ENCODE results near the gene CHCHD5. TPM values are rescaled to one million over a fixed set of nuclear protein-coding genes. Genes with fewer than 3 reads are reported as not detected.
A peak's percentile ranks its signal among the peaks of the same experiment; 100 is the strongest.

The CHCHD5 gene
- total RNA-seq, 2 donors from 2014 or later = 22.0 to 25.7 TPM

- H3K4me1 Mint-ChIP-seq (ENCODE audit: low read depth in 2 of 2) = peaks cover 40 to 44% of the 10 kb centered on the region in 2 donors
- H3K36me3 Mint-ChIP-seq = no peaks in the 10 kb centered on the region
- H3K9me3 Mint-ChIP-seq = no peaks in the 10 kb centered on the region
- H3K27ac Mint-ChIP-seq = peak overlapping the region; percentile 61 to 77
- DNase-seq (ENCODE audit: low spot score) (peak; percentile 73), ATAC-seq (peak; percentile 74 to 82)
- no peaks in the 10 kb centered on the region for H3K27me3 Mint-ChIP-seq
- peak overlapping the region; percentile 34 for H3K4me3 Mint-ChIP-seq
Measured at GRCh38 chr2:112623913-112624777, 39.7 kb downstream of the CHCHD5 start.

GRCh38 chr2:112625474-112626114, 41.2 kb downstream of the CHCHD5 start:
- Mint-ChIP-seq H3K4me1 (ENCODE audit: low read depth in 2 of 2) (peaks cover 54 to 59% of the 10 kb centered on the region in 2 donors), H3K27ac (peak overlapping the region; percentile 72 to 77), H3K9me3 (no peaks in the 10 kb centered on the region), H3K36me3 (no peaks in the 10 kb centered on the region), H3K27me3 (no peaks in the 10 kb centered on the region), H3K4me3 (peak overlapping the region; percentile 74)
- ATAC-seq (no peak), DNase-seq (ENCODE audit: low spot score) (no peak)

GRCh38 chr2:112626604-112627059, 42.2 kb downstream of the CHCHD5 start:
- Mint-ChIP-seq H3K27ac (peak overlapping the region; percentile 72 to 77), H3K27me3 (no peaks in the 10 kb centered on the region), H3K9me3 (no peaks in the 10 kb centered on the region), H3K36me3 (no peaks in the 10 kb centered on the region), H3K4me3 (peak overlapping the region; percentile 74), H3K4me1 (ENCODE audit: low read depth in 2 of 2) (peaks cover 57 to 69% of the 10 kb centered on the region in 2 donors)
- peak; percentile 72 to 75 for ATAC-seq
- peak; percentile 71 for DNase-seq (ENCODE audit: low spot score)

GRCh38 chr2:112627060-112628040, 42.9 kb downstream of the CHCHD5 start:
- Mint-ChIP-seq H3K4me3 (peak overlapping the region; percentile 74), H3K27ac (peak overlapping the region; percentile 72 to 77)
- peak; percentile 17 to 21 for ATAC-seq

GRCh38 chr2:112629224-112629623, 44.8 kb downstream of the CHCHD5 start:
- Mint-ChIP-seq H3K4me3 (peak overlapping the region; percentile 51), H3K36me3 (no peaks in the 10 kb centered on the region), H3K27ac (peak overlapping the region; percentile 72 to 77), H3K27me3 (no peaks in the 10 kb centered on the region), H3K4me1 (ENCODE audit: low read depth in 2 of 2) (peaks cover 69 to 76% of the 10 kb centered on the region in 2 donors), H3K9me3 (no peaks in the 10 kb centered on the region)
- DNase-seq (ENCODE audit: low spot score) (no peak), ATAC-seq (no peak)

More at GRCh38 chr2:112627060-112628040, 42.9 kb downstream of the CHCHD5 start:
- H3K4me1 Mint-ChIP-seq (ENCODE audit: low read depth in 2 of 2) = peaks cover 60 to 75% of the 10 kb centered on the region in 2 donors
- H3K36me3 Mint-ChIP-seq = no peaks in the 10 kb centered on the region
- H3K27me3 Mint-ChIP-seq = no peaks in the 10 kb centered on the region
- DNase-seq (ENCODE audit: low spot score) = no peak
- H3K9me3 Mint-ChIP-seq = no peaks in the 10 kb centered on the region

- H3K27me3 Mint-ChIP-seq = no peaks in the 10 kb centered on the region
- peak overlapping the region; percentile 51 for H3K4me3 Mint-ChIP-seq
Measured at GRCh38 chr2:112629823-112630222, 45.4 kb downstream of the CHCHD5 start.

GRCh38 chr2:112630268-112630667, 45.9 kb downstream of the CHCHD5 start:
- H3K4me1 Mint-ChIP-seq (ENCODE audit: low read depth in 2 of 2) = peaks cover 73 to 80% of the 10 kb centered on the region in 2 donors
- no peaks in the 10 kb centered on the region for H3K27me3 Mint-ChIP-seq
- H3K9me3 Mint-ChIP-seq = no peaks in the 10 kb centered on the region
- no peak for DNase-seq (ENCODE audit: low spot score)
- H3K4me3 Mint-ChIP-seq = peak overlapping the region; percentile 91
- H3K27ac Mint-ChIP-seq = peak overlapping the region; percentile 72 to 77
- H3K36me3 Mint-ChIP-seq = no peaks in the 10 kb centered on the region
- no peak for ATAC-seq

More at GRCh38 chr2:112629823-112630222, 45.4 kb downstream of the CHCHD5 start:
- H3K4me1 Mint-ChIP-seq (ENCODE audit: low read depth in 2 of 2) = peaks cover 69 to 76% of the 10 kb centered on the region in 2 donors
- DNase-seq (ENCODE audit: low spot score) (no peak), ATAC-seq (no peak)
- H3K9me3 Mint-ChIP-seq = no peaks in the 10 kb centered on the region
- peak overlapping the region; percentile 72 to 77 for H3K27ac Mint-ChIP-seq
- H3K36me3 Mint-ChIP-seq = no peaks in the 10 kb centered on the region

GRCh38 chr2:112633708-112634107, 49.3 kb downstream of the CHCHD5 start:
- peaks cover 72 to 76% of the 10 kb centered on the region in 2 donors for H3K4me1 Mint-ChIP-seq (ENCODE audit: low read depth in 2 of 2)
- peak overlapping the region; percentile 30 for H3K4me3 Mint-ChIP-seq
- DNase-seq (ENCODE audit: low spot score) (no peak), ATAC-seq (no peak)
- no peaks in the 10 kb centered on the region for H3K36me3 Mint-ChIP-seq
- H3K27me3 Mint-ChIP-seq = no peaks in the 10 kb centered on the region
- no peaks in the 10 kb centered on the region for H3K9me3 Mint-ChIP-seq
- peak overlapping the region; percentile 24 to 62 for H3K27ac Mint-ChIP-seq

GRCh38 chr2:112634153-112634873, 49.9 kb downstream of the CHCHD5 start:
- H3K27me3 Mint-ChIP-seq = no peaks in the 10 kb centered on the region
- H3K4me1 Mint-ChIP-seq (ENCODE audit: low read depth in 2 of 2) = peaks cover 67 to 75% of the 10 kb centered on the region in 2 donors
- ATAC-seq = no peak

GRCh38 chr2:112634874-112635157, 50.4 kb downstream of the CHCHD5 start:
- Mint-ChIP-seq H3K27me3 (no peaks in the 10 kb centered on the region), H3K4me1 (ENCODE audit: low read depth in 2 of 2) (peaks cover 63 to 70% of the 10 kb centered on the region in 2 donors), H3K9me3 (no peaks in the 10 kb centered on the region), H3K4me3 (peak overlapping the region; percentile 30), H3K27ac (peak overlapping the region; percentile 24 to 62), H3K36me3 (no peaks in the 10 kb centered on the region)
- ATAC-seq = no peak
- DNase-seq (ENCODE audit: low spot score) = no peak

More at GRCh38 chr2:112634153-112634873, 49.9 kb downstream of the CHCHD5 start:
- Mint-ChIP-seq H3K36me3 (no peaks in the 10 kb centered on the region), H3K4me3 (peak overlapping the region; percentile 30), H3K27ac (peak overlapping the region; percentile 24 to 62), H3K9me3 (no peaks in the 10 kb centered on the region)
- no peak for DNase-seq (ENCODE audit: low spot score)

- H3K27me3 Mint-ChIP-seq = no peaks in the 10 kb centered on the region
- DNase-seq (ENCODE audit: low spot score) = no peak
- peak overlapping the region; percentile 1 to 61 for H3K27ac Mint-ChIP-seq
Measured at GRCh38 chr2:112636605-112637288, 52.3 kb downstream of the CHCHD5 start.

GRCh38 chr2:112637289-112637660, 52.9 kb downstream of the CHCHD5 start:
- no peaks in the 10 kb centered on the region for H3K9me3 Mint-ChIP-seq
- H3K4me3 Mint-ChIP-seq = no peak overlapping the region
- H3K27me3 Mint-ChIP-seq = no peaks in the 10 kb centered on the region
- no peak for DNase-seq (ENCODE audit: low spot score)
- H3K4me1 Mint-ChIP-seq (ENCODE audit: low read depth in 2 of 2) = peaks cover 60 to 74% of the 10 kb centered on the region in 2 donors
- no peaks in the 10 kb centered on the region for H3K36me3 Mint-ChIP-seq
- H3K27ac Mint-ChIP-seq = peak overlapping the region in 1 of 2 donors; percentile 61
- no peak for ATAC-seq

More at GRCh38 chr2:112636605-112637288, 52.3 kb downstream of the CHCHD5 start:
- ATAC-seq = peak in 1 of 2 donors; percentile 54
- no peaks in the 10 kb centered on the region for H3K9me3 Mint-ChIP-seq
- no peaks in the 10 kb centered on the region for H3K36me3 Mint-ChIP-seq
- H3K4me3 Mint-ChIP-seq = peak overlapping the region; percentile 19
- H3K4me1 Mint-ChIP-seq (ENCODE audit: low read depth in 2 of 2) = peaks cover 63 to 74% of the 10 kb centered on the region in 2 donors

Data from natural killer cell treated with Interleukin-12 subunit alpha and Interleukin-12 subunit beta and Interleukin-15 and Interleukin-18, amount 100 ng/mL, for 72 hours (primary cell).